Gastrocnemius medialis (tissue), 4 donors: ENCODE data around the gene HAO1. TPM values are rescaled to one million over a fixed set of nuclear protein-coding genes. Genes with fewer than 3 reads are reported as not detected.
"Not testable (repeated sequence)": the region's sequence is repeated elsewhere in the genome, so short reads cannot be mapped to it uniquely, and the experiment has no call there.

ENCODE experiments used
- ATAC-seq, 2 donors: fragments of 150-250 bp; one replicate each; pipeline ENCODE4 v1.9.1; 2016
- DNase-seq, 2 donors: peaks; one replicate each; pipeline ENCODE4 v3.0.0-alpha.2; 2019
- H3K27ac ChIP-seq, 4 donors: fragments of 200-600 bp; sonication (generic); 1 replicate in 1 of 4; 2 replicates in 3 of 4; pipeline ENCODE4 v1.5.1; 2016 to 2018; ENCODE audit warnings: mild to moderate bottlenecking in 2 of 4, moderate library complexity in 1 of 4
- H3K27me3 ChIP-seq, 3 donors: fragments of 200-600 bp; sonication (generic) in 2 of 3; 1 replicate in 1 of 3; 2 replicates in 2 of 3; pipeline versions ENCODE4 v1.5.1 to v1.6.0; 2016 to 2019; ENCODE audit warnings: mild to moderate bottlenecking in 1 of 3, moderate library complexity in 1 of 3
- H3K36me3 ChIP-seq, 2 donors: fragments of 200-600 bp; sonication (generic) in 1 of 2; one replicate each; pipeline ENCODE4 v1.5.1; 2017 to 2018
- H3K4me1 ChIP-seq, 2 donors: fragments of 200-600 bp; sonication (generic) in 1 of 2; one replicate each; pipeline ENCODE4 v1.5.1; 2016 to 2017; ENCODE audit warnings: mild to moderate bottlenecking in 2 of 2
- H3K4me3 ChIP-seq, 4 donors: fragments of 200-600 bp; sonication (generic) in 3 of 4; 1 replicate in 1 of 4; 2 replicates in 3 of 4; pipeline ENCODE4 v1.5.1; 2016 to 2019; ENCODE audit warnings: mild to moderate bottlenecking in 2 of 4
- H3K9me3 ChIP-seq, 3 donors: fragments of 200-600 bp; sonication (generic) in 2 of 3; 1 replicate in 1 of 3; 2 replicates in 2 of 3; pipeline ENCODE4 v1.5.1; 2016 to 2019
- CTCF ChIP-seq, 5 experiments: fragments of 450-650 bp in 3 of 5; fragments of 200-600 bp in 2 of 5; sonication (generic) in 2 of 5; IDR thresholded peaks in 4 of 5; conservative IDR thresholded peaks in 1 of 5; 1 replicate in 4 of 5; 2 replicates in 1 of 5; pipeline ENCODE4 v1.5.1; 2016 to 2019; ENCODE audit warnings: antibody characterized with exemption in 5 of 5, mild to moderate bottlenecking in 3 of 5, moderate library complexity in 3 of 5
- POLR2A ChIP-seq, 2 donors: fragments of 450-650 bp; IDR thresholded peaks; one replicate each; pipeline ENCODE4 v1.6.1; 2017; ENCODE audit warnings: antibody characterized with exemption in 2 of 2, mild to moderate bottlenecking in 2 of 2, moderate library complexity in 2 of 2
- in situ Hi-C, 4 donors: fragments of 200-750 bp; cut with MboI; loops; one replicate each; pipeline versions ENCODE4 v1.15.0 to v1.8.0; 2017; ENCODE audit warnings: low sequenced_read_pairs in 4 of 4
- intact Hi-C: fragments of 100-400 bp; cut with DNase I; formaldehyde crosslinking; loops from one replicate; pipeline ENCODE4 v1.15.1; 2023; ENCODE audit warnings: low total_unique reads
- total RNA-seq, 4 donors: library from RNA; depleted of rRNA; stranded (reverse); fragments of >200 nt; gene quantifications; one replicate each; pipeline versions ENCODE4 v1.1.0 to v1.2.3, GENCODE V29; 2016

The HAO1 gene
- total RNA-seq, 4 donors from 2014 or later = 0.23 to 0.40 TPM; not detected in 2

- ATAC-seq = peak in 1 of 2 donors; percentile 42
- in situ Hi-C loops (no loop called here), intact Hi-C loops (no loop called here)
- Histone ChIP-seq H3K4me1 (no peaks in the 10 kb centered on the region), H3K27ac (no peak overlapping the region), H3K9me3 (no peaks in the 10 kb centered on the region), H3K4me3 (no peak overlapping the region), H3K36me3 (no peaks in the 10 kb centered on the region), H3K27me3 (no peaks in the 10 kb centered on the region)
- TF ChIP-seq POLR2A (IDR thresholded peaks at IDR 0.05) (no peak), CTCF (IDR thresholded peaks at IDR 0.05 in 4 of 5, conservative IDR thresholded peaks at IDR 0.05 in 1 of 5) (no peak)
- no peak for DNase-seq
Measured at GRCh38 chr20:7967199-7967844, 27.1 kb upstream of the HAO1 start.

GRCh38 chr20:7966176-7966575 is 25.9 kb upstream of the HAO1 start:
- TF ChIP-seq CTCF (IDR thresholded peaks at IDR 0.05 in 4 of 5, conservative IDR thresholded peaks at IDR 0.05 in 1 of 5) (no peak), POLR2A (IDR thresholded peaks at IDR 0.05) (no peak)
- Histone ChIP-seq H3K4me1 (no peaks in the 10 kb centered on the region), H3K27ac (no peak overlapping the region), H3K27me3 (no peaks in the 10 kb centered on the region), H3K4me3 (no peak overlapping the region), H3K36me3 (no peaks in the 10 kb centered on the region), H3K9me3 (no peaks in the 10 kb centered on the region)
- intact Hi-C loops = no loop called here
- in situ Hi-C loops = no loop called here
- no peak for DNase-seq
- ATAC-seq = no peak

GRCh38 chr20:7959484-7959883 is 19.2 kb upstream of the HAO1 start:
- Histone ChIP-seq H3K27ac (no peak overlapping the region), H3K9me3 (no peaks in the 10 kb centered on the region), H3K27me3 (no peaks in the 10 kb centered on the region), H3K4me1 (no peaks in the 10 kb centered on the region), H3K36me3 (no peaks in the 10 kb centered on the region), H3K4me3 (no peak overlapping the region)
- no peak for DNase-seq
- TF ChIP-seq POLR2A (IDR thresholded peaks at IDR 0.05) (no peak), CTCF (IDR thresholded peaks at IDR 0.05 in 4 of 5, conservative IDR thresholded peaks at IDR 0.05 in 1 of 5) (no peak)
- in situ Hi-C loops (no loop called here), intact Hi-C loops (no loop called here)
- no peak for ATAC-seq

- H3K27me3 ChIP-seq, H3K27ac ChIP-seq, in situ Hi-C loops, DNase-seq, H3K36me3 ChIP-seq, H3K9me3 ChIP-seq, ATAC-seq, H3K4me1 ChIP-seq, intact Hi-C loops, H3K4me3 ChIP-seq: not testable (repeated sequence)
Measured at GRCh38 chr20:7956561-7956960, 16.3 kb upstream of the HAO1 start.

- in situ Hi-C loops = no loop called here
- H3K27ac ChIP-seq = no peak overlapping the region
- no peak for ATAC-seq
Measured at GRCh38 chr20:7950387-7950786, 10.1 kb upstream of the HAO1 start.

More at GRCh38 chr20:7950387-7950786, 10.1 kb upstream of the HAO1 start:
- Histone ChIP-seq H3K9me3 (peaks cover 0 to 6% (median 0%) of the 10 kb centered on the region in 3 donors), H3K27me3 (no peaks in the 10 kb centered on the region), H3K36me3 (no peaks in the 10 kb centered on the region), H3K4me3 (no peak overlapping the region), H3K4me1 (no peaks in the 10 kb centered on the region)
- no peak for TF ChIP-seq CTCF (IDR thresholded peaks at IDR 0.05 in 4 of 5, conservative IDR thresholded peaks at IDR 0.05 in 1 of 5)
- no peak for TF ChIP-seq POLR2A (IDR thresholded peaks at IDR 0.05)
- DNase-seq = no peak
- intact Hi-C loops = no loop called here
